Spleen (tissue), 7 donors: ENCODE data around the gene MAZ.

ENCODE experiments used
- CTCF ChIP-seq, 11 experiments: fragments of 200-600 bp in 7 of 11; fragments of 450-650 bp in 4 of 11; sonication (generic) in 4 of 11; IDR thresholded peaks in 8 of 11; conservative IDR thresholded peaks in 3 of 11; 1 replicate in 7 of 11; 2 replicates in 4 of 11; pipeline versions ENCODE4 v1.4.0 to v1.8.0; 2016 to 2021; ENCODE audit warnings: antibody characterized with exemption in 11 of 11, inconsistent platforms in 4 of 11, mild to moderate bottlenecking in 1 of 11
- POLR2A ChIP-seq, 3 donors: fragments of 450-650 bp; IDR thresholded peaks; one replicate each; pipeline ENCODE4 v1.5.1; 2017; ENCODE audit warnings: antibody characterized with exemption in 3 of 3, mild to moderate bottlenecking in 1 of 3
- donor health status: DM: no; HTN: no; CAD: no; lungs with moderate emphysema.
- donor health status: DM: no; HTN: no; CAD: no.
- donor health status: DM: no; HTN: no; CAD: no.

- no peak for TF ChIP-seq POLR2A (IDR thresholded peaks at IDR 0.05)
- TF ChIP-seq CTCF (IDR thresholded peaks at IDR 0.05 in 8 of 11, conservative IDR thresholded peaks at IDR 0.05 in 3 of 11), result no peak
Observed at GRCh38 chr16:29809031-29809747, 2.9 kb downstream of the MAZ start.
